Liver (tissue), 9 donors: ENCODE measurements around the gene PAN3. TPM values are rescaled to one million over a fixed set of nuclear protein-coding genes. Genes with fewer than 3 reads are reported as not detected.

ENCODE experiments used
- DNase-seq: peaks from one replicate; pipeline ENCODE4 v3.0.0-alpha.2; 2017; ENCODE audit warnings: low spot score
- H3K27ac ChIP-seq, 2 donors: one replicate each; pipeline ENCODE4 v1.7.0; 2013; ENCODE audit warnings: inconsistent platforms in 2 of 2, low read length in 2 of 2, control low read depth in 1 of 2, low read depth in 1 of 2, mild to moderate bottlenecking in 1 of 2
- H3K27me3 ChIP-seq, 4 donors: one replicate each; pipeline versions ENCODE4 v1.6.1 to v1.7.0; 2013; ENCODE audit warnings: low read length in 3 of 4, inconsistent platforms in 1 of 4, mild to moderate bottlenecking in 1 of 4, moderate library complexity in 1 of 4; ENCODE audit not compliant: control insufficient read depth in 4 of 4, insufficient read depth in 4 of 4
- H3K36me3 ChIP-seq, 4 donors: one replicate each; pipeline versions ENCODE4 v1.6.1 to v1.7.0; 2013; ENCODE audit warnings: low read length in 3 of 4, mild to moderate bottlenecking in 3 of 4, low read depth in 1 of 4, moderate library complexity in 1 of 4; ENCODE audit not compliant: control insufficient read depth in 4 of 4, insufficient read depth in 3 of 4
- H3K4me1 ChIP-seq, 4 donors: one replicate each; pipeline versions ENCODE4 v1.6.1 to v1.7.0; 2013; ENCODE audit warnings: low read length in 3 of 4, mild to moderate bottlenecking in 3 of 4, moderate library complexity in 1 of 4; ENCODE audit not compliant: control insufficient read depth in 4 of 4, insufficient read depth in 4 of 4
- H3K4me3 ChIP-seq, 3 donors: one replicate each; pipeline versions ENCODE4 v1.6.1 to v1.7.0; 2013; ENCODE audit warnings: low read length in 3 of 3, control low read depth in 1 of 3, low read depth in 1 of 3, mild to moderate bottlenecking in 1 of 3
- H3K9ac ChIP-seq, 2 donors: one replicate each; pipeline ENCODE4 v1.7.0; 2013; ENCODE audit warnings: low read length in 2 of 2, mild to moderate bottlenecking in 2 of 2, moderate library complexity in 2 of 2, control low read depth in 1 of 2, low read depth in 1 of 2
- H3K9me3 ChIP-seq, 4 donors: one replicate each; pipeline versions ENCODE4 v1.6.1 to v1.7.0; 2013; ENCODE audit warnings: low read length in 3 of 4; ENCODE audit not compliant: control insufficient read depth in 4 of 4
- CTCF ChIP-seq: fragments of 150-350 bp; IDR thresholded peaks from 2 replicates; pipeline ENCODE4 v1.5.1; 2017; ENCODE audit warnings: improper control_type of control experiment, low read depth, low read length; ENCODE audit not compliant: missing input control
- FOXA2 ChIP-seq: IDR thresholded peaks from 2 replicates; pipeline ENCODE4 v1.6.1; 2016; ENCODE audit warnings: antibody characterized with exemption
- HNF4A ChIP-seq, 2 donors: conservative IDR thresholded peaks; 2 replicates each; pipeline ENCODE4 v1.6.1; 2016; ENCODE audit warnings: antibody characterized with exemption in 2 of 2, mild to moderate bottlenecking in 2 of 2
- JUND ChIP-seq, 2 donors: IDR thresholded peaks; 2 replicates each; pipeline ENCODE4 v1.6.1; 2016; ENCODE audit warnings: antibody characterized with exemption in 2 of 2
- NR2F2 ChIP-seq: IDR thresholded peaks from 2 replicates; pipeline ENCODE4 v1.6.1; 2016; ENCODE audit warnings: antibody characterized with exemption
- TAF1 ChIP-seq: conservative IDR thresholded peaks from 2 replicates; pipeline ENCODE4 v1.6.1; 2016; ENCODE audit warnings: antibody characterized with exemption, mild to moderate bottlenecking
- YY1 ChIP-seq: IDR thresholded peaks from 2 replicates; pipeline ENCODE4 v1.6.1; 2016; ENCODE audit warnings: antibody characterized with exemption, mild to moderate bottlenecking
- ZBTB33 ChIP-seq: IDR thresholded peaks from 2 replicates; pipeline ENCODE4 v1.6.1; 2016; ENCODE audit warnings: antibody characterized with exemption
- WGBS: extraction: QIAGEN DNeasy Blood & Tissue Kit; methylation state at CpG from one replicate; pipeline ENCODE4 v1.1.7; 2013; 5-methylcytosine and 5-hydroxymethylcytosine counted together
- polyA plus RNA-seq, 2 donors: library from polyadenylated mRNA; stranded (reverse) in 1 of 2; unstranded in 1 of 2; fragments of 200-250 nt in 1 of 2; fragments of >200 nt in 1 of 2; fragmentation: Nextera tagmentation in 1 of 2; extraction: Ambion mirVana in 1 of 2; gene quantifications; one replicate each; pipeline versions ENCODE4 v1.2.1 to v1.2.3, GENCODE V29; 2013 to 2015
- total RNA-seq, 2 donors: library from RNA; depleted of rRNA; stranded (reverse); fragments of >200 nt; gene quantifications; one replicate each; pipeline ENCODE4 v1.2.3, GENCODE V29; 2014
- TF ChIP-seq, protein P1 (sequence below): IDR thresholded peaks from 2 replicates; pipeline ENCODE4 v1.6.1; 2016; ENCODE audit warnings: antibody characterized with exemption, mild to moderate bottlenecking
- TF ChIP-seq, protein P2 (sequence below): IDR thresholded peaks from 2 replicates; pipeline ENCODE4 v1.6.1; 2016; ENCODE audit warnings: antibody characterized with exemption
- TF ChIP-seq, protein P3 (sequence below): IDR thresholded peaks from 2 replicates; pipeline ENCODE4 v1.6.1; 2016; ENCODE audit warnings: antibody characterized with exemption
- donor health status: healthy.
- donor health status: healthy.
- donor health status: healthy.
- donor health status: healthy.
- donor health status: healthy.

The PAN3 gene
- total and polyA plus RNA-seq, 4 donors: 2.9 to 22.8 (median 11.6) TPM

DNA sequence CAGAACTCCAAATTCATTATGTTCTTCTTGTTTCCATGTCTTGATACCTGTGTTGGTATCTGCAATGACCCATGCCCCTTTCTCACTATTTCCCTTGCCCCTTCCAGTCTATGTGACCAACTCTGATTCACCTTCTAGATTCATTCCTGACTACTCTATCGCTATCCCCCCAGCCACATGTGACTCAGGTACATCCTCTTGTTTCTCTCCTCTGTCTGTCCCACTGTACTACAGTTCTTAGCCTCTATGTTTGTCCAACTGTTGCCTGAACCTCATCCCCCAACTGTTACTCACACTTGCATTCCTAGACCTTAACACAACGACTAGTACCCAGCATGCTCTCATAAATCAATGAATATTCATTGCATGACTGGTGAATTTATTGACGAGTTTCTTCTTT is 27.9 kb upstream of the PAN3 start:
- DNase-seq: no peak
- Histone ChIP-seq H3K4me3 (no peak overlapping the region), H3K9ac (no peak overlapping the region), H3K27ac (no peak overlapping the region), H3K36me3 (no peaks in the 10 kb centered on the region), H3K4me1 (no peaks in the 10 kb centered on the region), H3K9me3 (no peaks in the 10 kb centered on the region), H3K27me3 (no peaks in the 10 kb centered on the region)
- TF ChIP-seq JUND (IDR thresholded peaks at IDR 0.05): no peak
- TF ChIP-seq TAF1: no peak
- TF ChIP-seq FOXA2: no peak
- TF ChIP-seq CTCF: no peak
- no peak for TF ChIP-seq YY1
- TF ChIP-seq, protein P1, sequence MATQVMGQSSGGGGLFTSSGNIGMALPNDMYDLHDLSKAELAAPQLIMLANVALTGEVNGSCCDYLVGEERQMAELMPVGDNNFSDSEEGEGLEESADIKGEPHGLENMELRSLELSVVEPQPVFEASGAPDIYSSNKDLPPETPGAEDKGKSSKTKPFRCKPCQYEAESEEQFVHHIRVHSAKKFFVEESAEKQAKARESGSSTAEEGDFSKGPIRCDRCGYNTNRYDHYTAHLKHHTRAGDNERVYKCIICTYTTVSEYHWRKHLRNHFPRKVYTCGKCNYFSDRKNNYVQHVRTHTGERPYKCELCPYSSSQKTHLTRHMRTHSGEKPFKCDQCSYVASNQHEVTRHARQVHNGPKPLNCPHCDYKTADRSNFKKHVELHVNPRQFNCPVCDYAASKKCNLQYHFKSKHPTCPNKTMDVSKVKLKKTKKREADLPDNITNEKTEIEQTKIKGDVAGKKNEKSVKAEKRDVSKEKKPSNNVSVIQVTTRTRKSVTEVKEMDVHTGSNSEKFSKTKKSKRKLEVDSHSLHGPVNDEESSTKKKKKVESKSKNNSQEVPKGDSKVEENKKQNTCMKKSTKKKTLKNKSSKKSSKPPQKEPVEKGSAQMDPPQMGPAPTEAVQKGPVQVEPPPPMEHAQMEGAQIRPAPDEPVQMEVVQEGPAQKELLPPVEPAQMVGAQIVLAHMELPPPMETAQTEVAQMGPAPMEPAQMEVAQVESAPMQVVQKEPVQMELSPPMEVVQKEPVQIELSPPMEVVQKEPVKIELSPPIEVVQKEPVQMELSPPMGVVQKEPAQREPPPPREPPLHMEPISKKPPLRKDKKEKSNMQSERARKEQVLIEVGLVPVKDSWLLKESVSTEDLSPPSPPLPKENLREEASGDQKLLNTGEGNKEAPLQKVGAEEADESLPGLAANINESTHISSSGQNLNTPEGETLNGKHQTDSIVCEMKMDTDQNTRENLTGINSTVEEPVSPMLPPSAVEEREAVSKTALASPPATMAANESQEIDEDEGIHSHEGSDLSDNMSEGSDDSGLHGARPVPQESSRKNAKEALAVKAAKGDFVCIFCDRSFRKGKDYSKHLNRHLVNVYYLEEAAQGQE: no peak
- no peak for TF ChIP-seq ZBTB33
- TF ChIP-seq, protein P2, sequence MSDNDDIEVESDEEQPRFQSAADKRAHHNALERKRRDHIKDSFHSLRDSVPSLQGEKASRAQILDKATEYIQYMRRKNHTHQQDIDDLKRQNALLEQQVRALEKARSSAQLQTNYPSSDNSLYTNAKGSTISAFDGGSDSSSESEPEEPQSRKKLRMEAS: no peak
- WGBS: 72% methylated on average over 3 of the region's 3 CpGs

GRCh38 chr13:28116736-28117135 is 21.6 kb upstream of the PAN3 start:
- no peak overlapping the region for H3K27ac ChIP-seq
- 89% methylated on average over 1 of the region's 1 CpG for WGBS
- H3K27me3 ChIP-seq: peaks cover 0 to 2% (median 0%) of the 10 kb centered on the region in 4 donors
- H3K4me3 ChIP-seq: no peak overlapping the region
- no peak overlapping the region for H3K9ac ChIP-seq
- no peaks in the 10 kb centered on the region for H3K9me3 ChIP-seq
- TF ChIP-seq, protein P3, sequence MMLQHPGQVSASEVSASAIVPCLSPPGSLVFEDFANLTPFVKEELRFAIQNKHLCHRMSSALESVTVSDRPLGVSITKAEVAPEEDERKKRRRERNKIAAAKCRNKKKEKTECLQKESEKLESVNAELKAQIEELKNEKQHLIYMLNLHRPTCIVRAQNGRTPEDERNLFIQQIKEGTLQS: no peak
- no peak for TF ChIP-seq HNF4A (conservative IDR thresholded peaks at IDR 0.05)
- TF ChIP-seq NR2F2: no peak
- TF ChIP-seq TAF1: no peak
- H3K4me1 ChIP-seq: no peaks in the 10 kb centered on the region
- H3K36me3 ChIP-seq: no peaks in the 10 kb centered on the region
- no peak for DNase-seq
